Endothelial cell (in vitro differentiated cells): ENCODE results near the gene PPP1R26. TPM values are rescaled to one million over a fixed set of nuclear protein-coding genes. Genes with fewer than 3 reads are reported as not detected.
"Not testable (repeated sequence)": the region's sequence is repeated elsewhere in the genome, so short reads cannot be mapped to it uniquely, and the experiment has no call there.

Source experiments
- DNase-seq: peaks from one replicate; pipeline ENCODE4 v3.0.0; 2021; ENCODE audit warnings: low spot score
- H3K27ac Mint-ChIP-seq: one replicate; pipeline ENCODE4 v1.8.0; 2021; ENCODE audit warnings: mixed read lengths, inconsistent platforms; ENCODE audit not compliant: unreplicated experiment
- H3K27me3 Mint-ChIP-seq: one replicate; pipeline ENCODE4 v1.8.0; 2021; ENCODE audit warnings: mild to moderate bottlenecking, moderate library complexity, mixed read lengths, inconsistent platforms; ENCODE audit not compliant: unreplicated experiment
- H3K36me3 Mint-ChIP-seq: one replicate; pipeline ENCODE4 v1.8.0; 2021; ENCODE audit warnings: mild to moderate bottlenecking, low read depth, mixed read lengths, inconsistent platforms; ENCODE audit not compliant: unreplicated experiment
- H3K4me1 Mint-ChIP-seq: one replicate; pipeline ENCODE4 v1.8.0; 2021; ENCODE audit warnings: mild to moderate bottlenecking, mixed read lengths, inconsistent platforms; ENCODE audit not compliant: unreplicated experiment
- H3K4me3 Mint-ChIP-seq: one replicate; pipeline ENCODE4 v1.8.0; 2021; ENCODE audit warnings: mild to moderate bottlenecking, mixed read lengths, inconsistent platforms; ENCODE audit not compliant: unreplicated experiment
- H3K9me3 Mint-ChIP-seq: one replicate; pipeline ENCODE4 v1.8.0; 2021; ENCODE audit warnings: mixed read lengths, inconsistent platforms; ENCODE audit not compliant: unreplicated experiment
- total RNA-seq: library from RNA; stranded (reverse); fragmentation: NEBNext Ultra II Directional; extraction: Animal tissue kit (Norgen Biotek cat#: 25700); gene quantifications from one replicate; pipeline ENCODE4 v1.2.1, GENCODE V29; 2021; ENCODE audit not compliant: unreplicated experiment
- TF ChIP-seq, protein P1 (sequence below): fragments of 200-600 bp; sonication (generic); IDR thresholded peaks from one replicate; pipeline ENCODE4 v1.5.0; 2021; ENCODE audit warnings: antibody characterized with exemption; ENCODE audit not compliant: unreplicated experiment

The PPP1R26 gene
- total RNA-seq, 1 donor from 2014 or later, result 21.5 TPM

DNA sequence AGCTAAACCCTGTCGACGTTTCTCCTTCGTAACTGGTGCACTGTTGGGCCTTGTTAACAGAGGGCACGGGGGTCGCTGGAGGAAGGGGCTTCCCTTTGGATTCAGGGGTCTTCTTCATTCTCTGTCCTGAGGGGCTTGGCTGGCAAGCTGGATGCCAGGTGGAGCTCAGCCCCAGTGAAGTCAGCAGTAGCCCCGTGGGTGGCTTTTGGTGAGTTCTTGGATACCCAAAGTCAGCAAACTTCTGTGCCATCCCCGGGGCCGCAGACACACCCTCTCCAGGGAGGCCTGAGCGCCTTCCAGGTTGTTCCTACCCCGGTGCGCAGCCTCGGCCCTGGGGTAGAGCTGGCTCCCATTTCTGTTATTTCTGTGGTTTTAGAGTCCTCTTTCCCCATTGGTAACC, 54.1 kb downstream of the PPP1R26 start:
- TF ChIP-seq, protein P1, sequence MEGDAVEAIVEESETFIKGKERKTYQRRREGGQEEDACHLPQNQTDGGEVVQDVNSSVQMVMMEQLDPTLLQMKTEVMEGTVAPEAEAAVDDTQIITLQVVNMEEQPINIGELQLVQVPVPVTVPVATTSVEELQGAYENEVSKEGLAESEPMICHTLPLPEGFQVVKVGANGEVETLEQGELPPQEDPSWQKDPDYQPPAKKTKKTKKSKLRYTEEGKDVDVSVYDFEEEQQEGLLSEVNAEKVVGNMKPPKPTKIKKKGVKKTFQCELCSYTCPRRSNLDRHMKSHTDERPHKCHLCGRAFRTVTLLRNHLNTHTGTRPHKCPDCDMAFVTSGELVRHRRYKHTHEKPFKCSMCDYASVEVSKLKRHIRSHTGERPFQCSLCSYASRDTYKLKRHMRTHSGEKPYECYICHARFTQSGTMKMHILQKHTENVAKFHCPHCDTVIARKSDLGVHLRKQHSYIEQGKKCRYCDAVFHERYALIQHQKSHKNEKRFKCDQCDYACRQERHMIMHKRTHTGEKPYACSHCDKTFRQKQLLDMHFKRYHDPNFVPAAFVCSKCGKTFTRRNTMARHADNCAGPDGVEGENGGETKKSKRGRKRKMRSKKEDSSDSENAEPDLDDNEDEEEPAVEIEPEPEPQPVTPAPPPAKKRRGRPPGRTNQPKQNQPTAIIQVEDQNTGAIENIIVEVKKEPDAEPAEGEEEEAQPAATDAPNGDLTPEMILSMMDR, result no peak
- no peaks in the 10 kb centered on the region for H3K27me3 Mint-ChIP-seq
- H3K36me3 Mint-ChIP-seq, result no peaks in the 10 kb centered on the region
- H3K4me1 Mint-ChIP-seq, result peaks cover 7% of the 10 kb centered on the region
- H3K4me3 Mint-ChIP-seq, result no peak overlapping the region
- DNase-seq, result no peak
- H3K9me3 Mint-ChIP-seq, result no peaks in the 10 kb centered on the region
- H3K27ac Mint-ChIP-seq, result no peak overlapping the region

DNA sequence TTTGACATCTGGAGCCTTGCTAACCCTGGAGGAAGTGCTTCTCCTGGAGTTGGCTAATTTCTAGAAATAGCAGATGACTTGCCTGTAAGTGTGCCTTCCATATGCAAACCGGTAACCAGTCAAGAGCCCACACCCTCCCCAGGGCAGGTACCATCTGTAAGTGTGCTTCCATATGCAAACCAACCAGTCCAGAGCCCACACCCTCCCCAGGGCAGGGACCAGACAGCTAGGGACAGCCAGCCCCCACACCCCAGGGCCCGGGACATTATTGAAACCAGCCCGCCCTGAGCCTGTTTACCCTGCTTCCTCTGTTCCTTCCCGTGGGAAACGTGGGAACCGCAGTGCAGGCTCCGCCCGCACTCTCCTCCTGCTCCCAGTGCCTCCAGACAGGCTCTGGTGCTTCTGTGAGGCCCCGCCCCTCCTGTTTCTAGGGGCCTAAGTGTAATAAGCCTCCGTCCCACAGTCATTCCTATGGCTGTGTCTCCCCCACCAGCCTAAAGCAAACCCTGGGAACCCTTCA, 54.7 kb downstream of the PPP1R26 start:
- not testable (repeated sequence) for H3K27me3 Mint-ChIP-seq, H3K4me1 Mint-ChIP-seq, DNase-seq, H3K9me3 Mint-ChIP-seq, H3K4me3 Mint-ChIP-seq, H3K36me3 Mint-ChIP-seq, H3K27ac Mint-ChIP-seq

DNA sequence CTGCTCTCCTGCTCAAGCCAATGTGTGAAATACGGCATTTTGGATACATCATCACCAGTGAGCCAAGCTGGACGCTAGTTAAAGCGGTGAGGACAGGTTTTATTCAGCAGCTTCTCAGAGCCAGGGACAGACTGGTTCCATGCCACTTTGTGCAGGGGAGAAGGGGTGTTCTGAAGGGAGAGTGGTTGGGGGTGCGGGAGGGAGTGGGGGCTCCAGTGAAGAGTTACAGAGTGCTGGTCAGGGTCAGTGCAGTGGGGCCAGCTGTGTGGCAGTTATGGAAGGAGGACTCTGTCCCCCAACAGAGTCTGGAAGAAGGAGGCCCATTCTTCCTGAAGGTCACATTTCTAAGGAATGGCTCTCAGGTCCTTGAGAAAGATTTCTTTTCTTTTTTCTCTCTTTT, 55.2 kb downstream of the PPP1R26 start:
- not testable (repeated sequence) for H3K4me3 Mint-ChIP-seq

DNA sequence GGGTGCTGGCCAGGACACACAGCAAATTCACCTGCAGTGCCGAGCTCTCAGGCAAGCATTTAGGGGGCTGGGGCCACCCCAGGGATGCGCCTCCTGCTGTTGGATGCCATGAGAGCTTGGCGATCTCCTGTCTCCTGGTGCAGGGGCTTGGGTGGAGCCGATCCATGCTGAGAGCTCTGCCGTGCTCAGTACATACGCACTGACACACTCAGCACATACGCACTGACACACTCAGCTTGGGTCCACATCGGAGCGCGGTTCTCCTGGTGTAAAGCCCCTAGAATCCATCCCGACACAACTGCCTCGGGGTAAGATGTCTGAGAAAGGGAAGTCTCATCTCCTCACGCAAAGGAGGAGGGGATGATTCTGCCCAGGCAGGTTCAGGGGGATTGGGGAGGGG, 56.0 kb downstream of the PPP1R26 start:
- not testable (repeated sequence) for H3K27ac Mint-ChIP-seq, H3K27me3 Mint-ChIP-seq, DNase-seq, H3K36me3 Mint-ChIP-seq, H3K9me3 Mint-ChIP-seq, H3K4me1 Mint-ChIP-seq, H3K4me3 Mint-ChIP-seq

More for the DNA sequence above, 55.2 kb downstream of the PPP1R26 start:
- DNase-seq, H3K36me3 Mint-ChIP-seq, H3K27ac Mint-ChIP-seq, H3K27me3 Mint-ChIP-seq, H3K4me1 Mint-ChIP-seq, H3K9me3 Mint-ChIP-seq: not testable (repeated sequence)

DNA sequence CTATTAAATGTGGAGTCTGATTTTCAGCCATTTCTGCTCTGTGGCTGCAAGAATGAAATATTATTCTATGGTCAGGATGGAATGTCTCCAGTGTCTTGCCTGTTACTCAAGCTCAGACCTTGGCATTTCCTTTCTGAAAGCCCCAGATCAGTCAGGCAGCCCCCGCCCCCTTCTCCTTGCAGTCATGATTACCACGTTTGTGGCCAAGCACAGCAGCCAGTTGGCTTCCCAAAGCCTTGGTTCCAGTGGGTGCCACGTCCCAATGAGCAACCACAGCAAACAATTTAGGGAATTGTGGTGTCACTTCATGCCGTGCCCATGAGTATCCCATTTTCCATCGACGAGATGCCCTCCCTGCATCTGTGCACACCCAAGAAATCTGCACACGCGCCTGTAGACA, 56.6 kb downstream of the PPP1R26 start:
- TF ChIP-seq, protein P1, result no peak
- Mint-ChIP-seq H3K4me1 (peaks cover 7% of the 10 kb centered on the region), H3K4me3 (no peak overlapping the region), H3K9me3 (no peaks in the 10 kb centered on the region), H3K27me3 (no peaks in the 10 kb centered on the region), H3K27ac (no peak overlapping the region), H3K36me3 (no peaks in the 10 kb centered on the region)
- no peak for DNase-seq

Other genes starting within 250 kb of the PPP1R26 start
- gene MRPS2, start 20.9 kb downstream of the PPP1R26 start, total RNA-seq, result 42.8 TPM
- not detected for gene LCN1, start 41.7 kb downstream of the PPP1R26 start, total RNA-seq
- not detected for gene OBP2A, start 66.3 kb downstream of the PPP1R26 start, total RNA-seq
- not detected for gene PAEP, start 82.0 kb downstream of the PPP1R26 start, total RNA-seq
- not detected for gene GLT6D1, start 159.8 kb downstream of the PPP1R26 start, total RNA-seq
- gene LCN9, start 183.5 kb downstream of the PPP1R26 start, total RNA-seq, result not detected
- 0.18 TPM for gene SOHLH1, start 219.7 kb downstream of the PPP1R26 start, total RNA-seq
- gene KCNT1, start 222.4 kb downstream of the PPP1R26 start, total RNA-seq, result not detected